K562 (cell line): ENCODE measurements around the gene TXK.

ENCODE experiments used
- ARID1B ChIP-seq: fragments of 450-650 bp; IDR thresholded peaks from 2 replicates; pipeline ENCODE4 v1.6.1; 2016; ENCODE audit warnings: antibody characterized with exemption, mild to moderate bottlenecking, inconsistent platforms
- CHD1 ChIP-seq: fragments of 200-600 bp; sonication (generic); IDR thresholded peaks from one replicate; pipeline ENCODE4 v1.6.1; 2012; ENCODE audit warnings: mild to moderate bottlenecking, moderate library complexity, low read length, inconsistent platforms
- EP300 ChIP-seq: IDR thresholded peaks from 2 replicates; pipeline ENCODE4 v1.6.1; 2012; ENCODE audit warnings: low read length, improper control_type of control experiment
- FOXK1 ChIP-seq: sonication (generic); formaldehyde crosslinking; IDR thresholded peaks from 2 replicates; pipeline ENCODE4 v1.8.0; 2022; ENCODE audit warnings: missing genetic modification reagents, mild to moderate bottlenecking, borderline replicate concordance
- MAFK ChIP-seq: IDR thresholded peaks from 2 replicates; pipeline ENCODE4 v1.6.1; 2011; ENCODE audit warnings: low read length, improper control_type of control experiment
- NFRKB ChIP-seq: fragments of 450-650 bp; IDR thresholded peaks from 2 replicates; pipeline ENCODE4 v1.6.1; 2016; ENCODE audit warnings: low read depth
- POLR2B ChIP-seq: fragments of 450-650 bp; IDR thresholded peaks from 2 replicates; pipeline ENCODE4 v1.6.1; 2018; ENCODE audit warnings: low read depth; ENCODE audit not compliant: partially characterized antibody
- RFX5 ChIP-seq: IDR thresholded peaks from 2 replicates; pipeline ENCODE4 v1.6.1; 2011; ENCODE audit warnings: low read depth, mild to moderate bottlenecking, improper control_type of control experiment, low read length
- USF2 ChIP-seq: sonication (generic); formaldehyde crosslinking; IDR thresholded peaks from 2 replicates; pipeline ENCODE4 v1.5.0; 2020; ENCODE audit warnings: missing genetic modification reagents
- ZNF12 ChIP-seq: sonication (generic); formaldehyde crosslinking; IDR thresholded peaks from 2 replicates; pipeline ENCODE4 v1.4.0; 2020; ENCODE audit warnings: mild to moderate bottlenecking, missing genetic modification reagents
- ZNF121 ChIP-seq: sonication (generic); formaldehyde crosslinking; conservative IDR thresholded peaks from 2 replicates; pipeline ENCODE4 v1.8.0; 2022; ENCODE audit warnings: missing genetic modification reagents
- TF ChIP-seq, protein P1 (sequence below), 3 experiments: IDR thresholded peaks in 2 of 3; conservative IDR thresholded peaks in 1 of 3; 2 replicates each; pipeline ENCODE4 v1.5.1; 2011 to 2012; ENCODE audit warnings: low read length in 3 of 3, mild to moderate bottlenecking in 3 of 3, control low read depth in 2 of 3, improper control_type of control experiment in 1 of 3, inconsistent platforms in 1 of 3, low read depth in 1 of 3, mixed read lengths in 1 of 3, moderate library complexity in 1 of 3; ENCODE audit not compliant: insufficient read depth in 2 of 3

DNA sequence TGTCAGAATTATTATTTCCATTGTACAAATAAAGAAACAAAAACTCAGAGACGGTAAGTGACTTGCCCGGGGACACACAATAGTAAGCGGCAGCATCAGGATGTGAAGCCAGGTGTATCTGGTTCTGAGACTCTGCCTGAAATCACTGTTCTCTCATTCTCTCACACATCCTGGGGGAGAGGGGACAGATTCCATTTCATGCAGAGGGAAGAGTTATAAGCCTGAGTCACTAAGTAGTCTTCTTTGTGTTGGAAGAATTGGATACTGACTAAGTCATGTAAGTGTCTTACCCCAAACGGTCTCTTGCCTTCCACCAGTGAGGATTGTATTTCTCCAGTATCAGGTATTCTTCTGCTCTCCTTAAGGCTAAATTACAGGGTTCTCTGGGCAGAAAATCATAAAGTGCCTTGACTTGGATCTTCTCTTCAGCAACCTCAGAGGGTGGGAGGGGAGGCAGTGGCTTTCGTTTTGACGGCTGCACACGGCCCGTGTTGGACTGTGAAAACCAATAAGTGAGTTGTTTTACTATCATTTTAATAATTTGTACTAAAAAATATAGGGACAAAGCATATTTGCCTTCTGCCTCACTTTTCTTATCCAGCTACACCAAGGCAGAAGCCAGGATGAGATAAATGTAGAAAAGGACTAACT is 21.9 kb downstream of the TXK start:
- TF ChIP-seq RFX5 = no peak
- no peak for TF ChIP-seq ZNF12 (CRISPR knock-in tag)
- TF ChIP-seq USF2 (CRISPR knock-in tag) = no peak
- TF ChIP-seq CHD1 = no peak
- no peak for TF ChIP-seq FOXK1 (CRISPR knock-in tag)
- TF ChIP-seq MAFK = no peak
- no peak for TF ChIP-seq ZNF121
- TF ChIP-seq, protein P1, sequence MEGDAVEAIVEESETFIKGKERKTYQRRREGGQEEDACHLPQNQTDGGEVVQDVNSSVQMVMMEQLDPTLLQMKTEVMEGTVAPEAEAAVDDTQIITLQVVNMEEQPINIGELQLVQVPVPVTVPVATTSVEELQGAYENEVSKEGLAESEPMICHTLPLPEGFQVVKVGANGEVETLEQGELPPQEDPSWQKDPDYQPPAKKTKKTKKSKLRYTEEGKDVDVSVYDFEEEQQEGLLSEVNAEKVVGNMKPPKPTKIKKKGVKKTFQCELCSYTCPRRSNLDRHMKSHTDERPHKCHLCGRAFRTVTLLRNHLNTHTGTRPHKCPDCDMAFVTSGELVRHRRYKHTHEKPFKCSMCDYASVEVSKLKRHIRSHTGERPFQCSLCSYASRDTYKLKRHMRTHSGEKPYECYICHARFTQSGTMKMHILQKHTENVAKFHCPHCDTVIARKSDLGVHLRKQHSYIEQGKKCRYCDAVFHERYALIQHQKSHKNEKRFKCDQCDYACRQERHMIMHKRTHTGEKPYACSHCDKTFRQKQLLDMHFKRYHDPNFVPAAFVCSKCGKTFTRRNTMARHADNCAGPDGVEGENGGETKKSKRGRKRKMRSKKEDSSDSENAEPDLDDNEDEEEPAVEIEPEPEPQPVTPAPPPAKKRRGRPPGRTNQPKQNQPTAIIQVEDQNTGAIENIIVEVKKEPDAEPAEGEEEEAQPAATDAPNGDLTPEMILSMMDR (IDR thresholded peaks at IDR 0.05 in 2 of 3, conservative IDR thresholded peaks at IDR 0.05 in 1 of 3; ENCODE audit: insufficient read depth in 2 of 3, low read depth in 1 of 3, low read length in 3 of 3) = no peak
- no peak for TF ChIP-seq POLR2B
- no peak for TF ChIP-seq ARID1B
- no peak for TF ChIP-seq EP300
- TF ChIP-seq NFRKB = no peak
